Measurements from ENCODE around the gene SERPINH1.

The SERPINH1 gene

DNA sequence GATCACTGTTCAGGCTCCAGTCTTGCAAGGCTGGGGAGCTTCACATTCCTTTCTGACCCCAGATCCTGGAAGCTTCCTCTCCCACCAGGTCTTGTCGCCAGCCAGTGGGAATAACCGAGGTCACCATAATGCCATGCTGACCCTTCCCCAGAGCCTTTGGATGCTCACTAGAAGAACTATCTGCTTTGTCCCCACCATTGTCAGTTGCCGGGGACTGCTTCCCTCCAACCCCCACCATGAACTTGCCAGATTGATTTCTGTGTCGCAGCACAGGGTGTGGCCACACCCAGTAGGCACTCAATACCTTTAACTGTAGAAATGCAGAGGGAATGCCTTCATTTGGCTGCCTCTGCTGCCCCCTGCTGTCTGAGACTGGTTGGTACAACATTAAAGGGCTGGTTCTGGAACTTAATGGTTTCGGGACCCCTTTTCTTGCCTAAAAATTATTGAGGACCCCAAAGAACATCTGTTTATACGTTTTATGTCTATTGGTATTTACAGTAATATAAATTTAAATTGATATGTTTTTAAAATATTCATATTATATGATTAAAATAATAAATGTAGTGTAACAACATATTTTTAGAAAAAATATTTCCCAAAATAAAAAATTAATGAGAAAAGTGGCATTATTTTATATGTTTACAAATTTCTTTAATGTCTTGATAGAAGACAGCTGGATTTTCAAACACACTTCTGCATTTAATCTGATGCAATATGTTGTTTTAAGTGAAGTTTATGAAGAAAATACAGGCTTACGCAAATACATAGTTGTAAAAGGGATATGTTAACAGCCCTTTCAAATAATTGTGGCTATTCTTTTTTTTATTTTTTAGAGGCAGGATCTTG is 29.6 kb upstream of the SERPINH1 start:
- no peak for DNase-seq (ENCODE audit: low read depth)

DNA sequence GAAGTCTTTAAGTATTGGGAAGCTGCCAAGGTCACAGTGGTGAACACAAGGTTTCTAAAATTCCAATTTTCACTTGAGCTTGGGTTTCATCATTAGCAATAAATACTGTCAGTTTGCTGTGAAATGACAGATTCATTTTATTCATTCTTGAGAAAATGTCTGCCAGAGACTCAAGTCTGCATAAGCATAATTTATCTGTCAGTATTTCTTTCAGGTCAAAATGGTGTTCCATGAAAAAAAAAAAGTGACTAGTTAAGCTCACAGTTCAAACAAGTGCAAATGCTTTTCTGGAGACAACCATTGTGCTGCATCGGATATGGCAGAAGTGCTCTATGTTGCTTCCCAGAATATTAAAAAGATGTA is 28.2 kb upstream of the SERPINH1 start:
- DNase-seq (ENCODE audit: low read depth): no peak

DNA sequence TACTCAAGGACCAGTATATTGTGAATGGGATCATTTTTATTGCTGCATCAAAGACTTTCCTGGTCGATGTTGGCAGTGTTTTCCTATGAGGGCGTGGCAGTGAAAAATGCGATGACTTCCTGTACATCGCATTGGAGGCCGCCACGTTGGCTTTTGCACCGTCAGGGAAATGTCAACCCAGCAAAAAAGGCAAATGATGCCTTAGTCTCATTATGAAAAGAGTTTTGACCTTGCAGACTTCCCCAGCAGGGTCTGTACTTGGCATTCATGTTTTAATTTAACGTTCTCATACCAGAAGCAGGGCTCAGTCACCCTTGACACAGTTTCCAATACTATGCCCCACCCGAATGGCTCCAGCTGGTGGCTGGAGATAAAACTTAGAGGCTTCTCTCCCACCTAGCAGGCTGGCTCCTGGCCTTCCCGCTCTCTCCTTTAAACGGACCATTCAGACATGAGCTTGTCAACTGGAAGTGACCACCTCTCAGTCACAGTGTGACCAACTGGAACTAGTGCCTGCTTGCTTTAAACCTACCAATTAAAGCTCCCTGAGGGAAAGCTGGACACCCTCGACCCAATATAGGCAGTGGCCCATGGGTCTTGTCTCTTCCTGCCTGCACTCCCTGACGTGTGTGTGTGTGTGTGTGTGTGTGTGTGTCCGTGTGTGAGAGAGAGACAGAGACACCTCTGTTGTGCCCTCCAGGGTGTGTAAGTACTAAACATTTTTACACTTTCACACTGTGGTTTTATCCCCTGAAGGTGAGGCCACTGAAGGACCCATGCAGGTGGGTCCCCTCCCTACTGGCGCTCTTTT is 27.6 kb upstream of the SERPINH1 start:
- DNase-seq (ENCODE audit: low read depth): no peak

DNA sequence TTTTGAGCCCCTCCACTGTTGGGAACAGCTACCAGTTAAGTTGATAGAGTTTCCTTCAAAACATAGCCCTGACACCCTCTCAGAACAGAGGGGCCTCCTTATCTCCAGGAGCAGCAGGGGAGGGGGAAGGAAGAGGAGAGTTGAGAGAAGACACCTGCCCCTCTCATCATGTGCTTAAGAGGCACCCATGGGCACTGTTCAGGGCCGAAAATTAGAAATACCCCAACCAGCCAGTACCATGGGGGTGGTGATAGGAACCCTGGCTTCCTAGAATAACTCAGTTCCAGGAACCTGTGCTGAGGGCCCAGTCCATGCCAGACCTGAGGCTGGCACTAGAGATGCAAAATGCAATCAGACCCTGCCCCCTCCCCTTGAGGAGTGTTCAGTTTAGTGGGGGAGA is 27.0 kb upstream of the SERPINH1 start:
- no peak for DNase-seq (ENCODE audit: low read depth)

DNA sequence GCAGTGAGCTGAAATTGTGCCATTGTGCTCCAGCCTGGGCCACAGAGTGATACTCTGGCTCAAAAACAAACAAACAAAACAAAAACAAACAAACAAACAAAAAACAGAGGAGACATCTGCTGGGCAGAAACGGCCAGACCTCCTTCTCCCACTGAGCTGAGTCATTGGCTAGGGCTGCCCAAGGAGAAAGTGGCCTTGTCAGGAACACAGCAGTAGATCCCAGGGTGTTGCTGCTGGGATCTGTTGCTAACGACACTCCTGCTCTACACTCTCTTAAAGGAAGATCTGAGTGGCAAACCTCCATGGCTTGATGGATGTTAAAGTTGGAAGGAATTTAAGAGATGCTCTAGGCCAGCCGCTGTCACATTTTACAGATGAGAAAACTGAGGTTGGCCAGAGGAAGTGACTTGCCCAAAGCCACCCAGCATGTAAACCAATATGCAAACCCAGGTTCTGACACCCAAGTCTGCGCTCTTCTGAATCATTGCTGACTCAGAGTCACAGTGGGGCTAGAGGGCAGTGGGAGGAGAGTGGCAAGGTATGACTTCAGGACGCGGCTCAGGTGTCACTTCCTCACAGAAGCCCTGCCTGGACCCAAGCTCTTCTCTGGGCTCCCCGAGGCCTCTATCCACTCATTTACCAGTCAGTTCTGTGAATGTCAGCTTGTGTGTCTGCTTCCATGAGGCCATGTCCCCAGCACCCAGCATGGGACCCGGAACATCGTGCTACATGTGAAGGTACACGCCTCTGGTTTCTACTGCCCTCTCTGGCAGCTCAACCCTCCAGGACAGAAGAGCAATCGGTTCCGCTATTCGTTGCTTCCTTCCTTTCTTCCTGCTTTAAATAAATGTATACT is 25.0 kb upstream of the SERPINH1 start:
- no peak for DNase-seq (ENCODE audit: low read depth)

DNA sequence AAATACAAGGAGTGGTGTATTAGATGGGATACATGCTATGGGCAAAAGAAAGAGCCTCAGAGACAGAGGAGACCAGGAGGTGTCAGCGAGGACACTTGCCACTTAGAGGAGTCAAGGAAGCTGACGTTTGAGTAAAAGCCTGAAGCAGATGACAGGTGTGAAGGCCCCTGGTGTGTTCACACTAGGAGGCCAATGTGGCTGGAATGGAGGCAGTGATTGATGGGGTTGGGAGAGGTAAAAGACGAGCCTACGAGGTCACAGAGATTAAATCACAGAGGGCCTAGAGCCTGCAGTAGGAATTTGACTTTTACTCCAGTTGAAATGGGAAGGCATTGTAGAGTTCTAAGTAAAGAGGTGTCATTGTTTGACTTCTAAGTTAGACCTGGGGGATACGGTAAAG is 24.3 kb upstream of the SERPINH1 start:
- DNase-seq (ENCODE audit: low read depth): no peak

DNA sequence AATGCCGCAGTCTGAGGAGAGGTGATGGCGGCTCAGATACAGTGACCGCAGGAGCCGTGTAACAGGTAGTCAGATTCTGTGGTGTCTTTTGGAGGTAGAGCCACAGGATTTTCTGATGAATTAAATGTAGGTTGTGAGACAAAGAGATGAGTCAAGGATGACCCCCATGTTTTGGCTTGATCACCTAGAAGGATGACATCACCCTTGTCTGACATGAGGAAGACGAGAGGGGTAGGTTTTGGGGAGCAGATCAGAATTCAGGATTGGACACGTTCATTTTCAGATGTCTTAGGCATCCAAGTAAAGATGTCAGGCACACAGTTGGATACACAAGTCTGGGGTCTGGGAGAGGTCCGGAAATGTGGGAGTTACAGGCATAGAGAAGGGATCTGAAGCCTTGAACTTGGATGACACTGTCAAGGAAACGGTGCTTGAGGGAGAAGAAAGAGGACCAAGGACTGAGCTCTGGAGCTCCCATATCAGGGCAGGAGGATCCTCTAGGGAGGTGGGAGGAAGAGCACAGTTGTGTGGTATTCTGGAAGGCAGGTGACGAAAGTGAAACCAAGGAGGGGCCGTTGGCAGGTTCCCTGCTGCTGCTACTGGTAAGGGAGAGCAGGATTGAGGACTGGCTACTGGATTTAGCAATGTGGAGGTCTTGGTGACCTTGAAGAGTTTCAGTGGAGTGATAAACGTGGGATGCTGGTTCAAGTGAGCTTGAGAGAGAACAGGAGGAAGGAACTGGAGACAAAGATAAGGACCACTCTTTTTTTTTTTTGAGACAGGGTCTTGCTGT is 23.7 kb upstream of the SERPINH1 start:
- DNase-seq (ENCODE audit: low read depth): no peak

DNA sequence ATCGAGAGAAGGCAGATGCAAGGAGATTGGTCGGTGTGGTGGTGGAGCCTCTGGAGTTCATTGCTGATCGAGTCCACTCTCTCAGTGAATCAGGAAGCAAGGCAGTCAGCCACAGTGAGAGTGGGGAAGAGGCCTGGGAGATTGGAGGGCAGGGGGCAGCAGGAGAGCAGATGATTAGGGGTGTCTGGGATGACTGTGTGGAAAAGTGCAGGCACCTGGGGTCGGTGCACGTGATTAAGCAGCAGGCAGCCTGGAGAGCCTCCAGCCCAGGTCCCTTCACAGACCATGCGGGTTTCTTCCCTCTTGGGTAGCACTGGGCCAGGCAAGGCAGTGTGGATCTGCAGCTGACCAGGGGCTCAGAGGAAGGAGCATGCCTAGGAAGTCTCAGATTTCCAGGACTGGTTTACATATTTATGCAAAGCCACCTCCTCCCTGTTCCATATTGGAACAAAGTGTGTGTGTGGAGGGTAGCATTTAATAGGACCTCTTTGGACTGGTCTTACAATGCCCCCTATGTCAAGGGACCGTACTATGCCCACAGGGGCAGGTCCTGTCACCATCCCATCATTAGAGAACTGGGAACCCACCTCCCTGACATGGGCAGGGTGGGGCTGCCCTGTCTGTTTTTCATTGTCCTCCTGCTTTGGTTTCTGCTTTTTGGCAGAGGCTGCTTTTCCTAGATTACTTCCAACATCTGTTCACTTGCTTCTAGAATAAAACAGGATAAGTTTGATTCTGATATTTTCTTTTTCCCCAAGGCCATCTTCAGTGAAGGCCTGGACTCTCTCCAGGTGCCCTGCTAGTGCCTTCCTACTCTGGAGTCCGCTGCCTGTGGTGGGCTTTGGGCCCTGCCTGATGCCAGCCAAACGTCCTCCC is 22.4 kb upstream of the SERPINH1 start:
- no peak for DNase-seq (ENCODE audit: low read depth)

DNA sequence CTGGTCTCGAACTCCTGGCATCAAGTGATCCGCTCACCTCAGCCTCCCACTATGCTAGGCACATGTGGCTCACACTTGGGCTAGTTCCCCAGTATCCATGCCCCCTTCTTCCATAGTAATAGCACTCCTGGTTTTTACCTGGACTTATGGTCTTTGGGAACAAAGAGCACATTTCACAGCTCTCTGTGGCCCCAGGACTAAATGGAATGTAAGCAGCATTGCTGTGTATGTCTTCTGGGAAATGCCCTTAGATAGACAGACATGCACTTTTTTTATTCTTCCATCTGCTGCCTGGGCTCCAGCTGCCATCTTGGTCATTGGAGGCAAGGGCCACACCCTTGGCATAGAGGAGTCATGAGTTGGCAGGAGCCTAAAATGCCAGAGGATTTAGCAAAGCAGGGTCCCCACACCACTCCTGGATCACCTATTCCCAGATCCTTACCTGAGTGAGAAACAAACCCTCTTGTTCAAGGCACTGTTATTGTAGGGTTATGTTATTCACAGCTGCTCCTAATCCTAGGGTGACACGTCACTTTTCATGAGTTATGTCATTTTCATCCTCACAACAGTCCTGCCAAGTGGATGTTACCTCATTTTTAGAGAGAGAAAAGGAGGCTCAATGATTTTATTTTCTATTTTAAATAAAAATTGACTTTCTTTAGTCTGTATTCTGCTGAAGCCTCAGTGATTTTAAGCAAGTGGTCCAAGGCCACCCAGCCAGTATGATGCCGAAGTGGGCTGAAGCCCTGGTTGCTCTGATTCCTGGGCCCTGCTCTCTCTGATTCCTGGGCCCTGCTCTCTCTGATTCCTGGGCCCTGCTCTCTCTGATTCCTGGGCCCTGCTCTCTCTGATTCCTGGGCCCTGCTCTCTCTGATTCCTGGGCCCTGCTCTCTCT is 20.6 kb upstream of the SERPINH1 start:
- no peak for DNase-seq (ENCODE audit: low read depth)

DNA sequence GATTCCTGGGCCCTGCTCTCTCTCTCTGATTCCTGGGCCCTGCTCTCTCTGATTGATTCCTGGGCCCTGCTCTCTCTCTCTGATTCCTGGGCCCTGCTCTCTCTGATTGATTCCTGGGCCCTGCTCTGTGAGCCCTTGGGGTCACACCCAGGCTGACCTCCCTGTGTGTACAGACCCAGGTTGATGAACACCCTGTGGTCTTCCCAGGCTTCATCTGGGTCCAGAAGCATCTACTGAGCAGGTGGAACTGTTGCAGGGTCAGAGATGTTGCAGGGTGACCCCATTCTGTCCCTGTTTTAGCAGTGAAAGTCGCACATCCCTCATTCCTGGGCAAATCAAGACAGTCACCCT is 20.0 kb upstream of the SERPINH1 start:
- no peak for DNase-seq (ENCODE audit: low read depth)

DNA sequence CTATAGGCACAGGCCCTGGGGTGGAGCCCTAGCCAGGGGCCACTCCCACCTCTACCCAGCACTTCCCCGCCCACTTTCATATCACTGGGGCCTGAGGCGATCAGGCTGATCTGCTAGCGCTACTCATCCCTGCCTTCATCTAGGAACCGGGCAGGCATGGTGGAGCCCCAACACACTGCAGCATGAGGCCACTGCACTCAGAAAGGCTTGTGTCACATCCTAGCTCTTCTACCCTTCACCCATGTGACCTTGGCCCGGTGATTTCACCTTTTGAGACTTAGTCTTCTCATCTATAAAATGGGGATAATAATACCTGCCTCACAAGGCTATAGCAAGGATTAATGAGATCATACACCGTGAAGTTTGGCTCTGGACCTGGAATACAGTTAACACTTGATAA is 18.2 kb upstream of the SERPINH1 start:
- DNase-seq (ENCODE audit: low read depth): no peak

DNA sequence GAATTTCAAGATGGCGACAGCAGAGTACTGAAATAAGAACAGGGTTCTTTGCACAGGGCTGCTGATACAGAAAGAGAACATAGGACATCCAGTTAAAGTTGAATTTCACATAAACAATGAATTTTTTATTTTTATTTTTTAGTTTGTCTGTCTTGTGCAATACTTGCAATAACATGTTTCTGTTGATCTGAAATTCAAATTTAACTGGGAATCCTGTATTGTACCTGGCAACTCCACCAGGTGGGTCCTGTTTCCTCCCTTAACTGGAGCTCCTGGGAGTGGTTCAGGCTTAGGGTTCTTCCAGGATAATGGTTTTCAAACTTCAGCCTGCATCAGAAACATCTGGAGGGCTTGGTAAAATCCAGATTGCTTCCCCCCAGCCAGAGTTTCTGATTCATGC is 14.9 kb upstream of the SERPINH1 start:
- no peak for DNase-seq (ENCODE audit: low read depth)

DNA sequence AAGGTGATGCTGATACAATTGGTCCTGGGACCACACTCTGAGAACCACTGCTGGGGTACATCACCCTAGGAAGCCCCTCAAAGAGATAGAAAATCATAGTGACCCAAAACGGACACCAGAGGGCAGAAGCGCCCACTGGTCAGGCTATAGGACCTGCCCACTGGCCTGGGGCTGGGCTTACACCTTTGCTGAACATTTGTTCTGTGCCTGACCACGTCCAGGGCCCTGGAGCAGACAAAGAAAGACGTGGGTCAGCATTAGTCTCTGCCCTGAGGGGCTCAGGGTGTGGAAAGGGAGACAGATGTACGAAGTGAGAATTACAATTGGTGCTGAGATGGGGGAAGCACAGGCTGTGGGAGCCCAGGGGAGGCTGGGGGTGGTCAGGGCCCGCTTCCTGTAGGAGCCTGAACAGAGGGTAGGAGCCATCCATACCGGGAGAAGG is 14.4 kb upstream of the SERPINH1 start:
- DNase-seq (ENCODE audit: low read depth): peak; percentile 46

DNA sequence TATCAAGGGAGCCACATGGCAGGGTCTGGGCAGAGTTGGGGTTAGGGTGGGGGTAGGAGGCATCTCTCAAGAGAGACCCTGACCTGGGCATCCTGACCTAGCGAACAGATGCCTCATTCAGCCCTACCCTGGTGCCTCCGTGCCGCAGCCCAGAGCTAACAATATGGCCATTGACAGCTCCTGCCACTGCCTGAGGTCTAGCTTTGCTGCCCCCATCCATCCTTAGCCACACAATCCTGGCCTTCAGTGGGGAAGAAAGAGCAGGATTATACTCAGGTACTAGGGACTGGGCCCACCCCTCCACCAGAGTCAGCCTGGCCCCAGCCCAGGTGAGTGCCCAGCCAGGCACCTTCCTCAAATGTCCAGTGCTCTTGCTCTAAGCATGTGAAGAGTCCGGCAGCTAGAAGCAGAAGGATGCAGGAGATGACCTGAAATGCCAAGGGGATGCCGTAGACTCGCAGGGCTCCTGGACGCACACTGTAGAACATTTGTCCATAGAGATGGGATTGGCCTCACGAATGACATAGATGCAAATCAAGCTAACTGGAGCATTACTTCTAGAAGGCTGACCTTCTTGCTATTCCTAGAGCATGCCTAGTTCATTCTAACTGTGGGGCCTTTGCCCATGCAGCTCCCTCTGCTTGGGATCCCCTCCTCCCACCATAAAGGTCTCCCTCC is 13.3 kb upstream of the SERPINH1 start:
- DNase-seq (ENCODE audit: low read depth): no peak

DNA sequence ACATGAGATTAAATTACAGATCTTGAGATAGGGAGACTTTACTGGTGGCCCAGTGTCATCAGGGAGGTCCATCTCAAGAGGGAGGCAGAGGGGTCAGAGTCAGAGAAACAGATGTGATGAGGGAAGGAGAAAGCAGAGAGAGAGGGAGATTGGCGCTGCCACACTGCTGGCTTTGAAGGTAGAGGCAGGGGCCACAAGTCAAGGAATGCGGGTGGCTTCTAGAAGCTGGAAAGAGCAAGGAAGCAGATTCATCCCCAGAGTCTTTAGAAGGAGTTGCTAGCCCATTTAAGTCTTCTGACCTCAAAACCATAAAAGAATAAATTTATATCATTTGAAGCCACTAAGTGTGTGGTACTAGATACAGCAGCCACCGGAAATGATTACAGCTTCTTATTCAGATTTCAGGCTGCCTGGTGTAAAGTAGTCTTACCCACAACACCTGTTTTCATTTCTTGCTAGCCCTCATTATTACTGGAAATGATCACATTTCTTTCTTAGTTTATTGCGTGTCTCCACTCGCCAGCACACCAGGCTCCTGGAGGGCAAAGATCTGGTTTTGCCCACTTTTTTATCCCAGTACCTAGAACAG is 12.6 kb upstream of the SERPINH1 start:
- DNase-seq (ENCODE audit: low read depth): no peak

DNA sequence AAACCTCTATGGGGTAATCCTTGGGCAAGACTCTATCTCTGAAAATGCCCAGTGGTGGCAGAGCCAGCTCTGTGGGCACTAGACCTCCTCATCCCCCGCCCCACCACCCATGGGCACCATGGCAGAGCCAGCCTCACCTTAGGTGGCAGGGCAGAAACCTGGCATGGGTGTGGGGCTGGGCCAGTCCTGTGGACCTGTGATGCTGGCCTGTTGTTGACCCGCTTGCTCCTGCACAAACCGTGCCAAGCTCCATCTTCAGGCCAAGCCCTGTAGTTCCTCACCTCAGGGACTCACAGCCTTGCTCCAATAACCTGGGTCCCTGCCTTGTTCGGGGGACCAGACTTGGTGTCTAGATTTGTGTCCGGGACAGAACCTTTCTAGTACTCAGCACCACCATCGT is 8.9 kb upstream of the SERPINH1 start:
- no peak for DNase-seq (ENCODE audit: low read depth)

DNA sequence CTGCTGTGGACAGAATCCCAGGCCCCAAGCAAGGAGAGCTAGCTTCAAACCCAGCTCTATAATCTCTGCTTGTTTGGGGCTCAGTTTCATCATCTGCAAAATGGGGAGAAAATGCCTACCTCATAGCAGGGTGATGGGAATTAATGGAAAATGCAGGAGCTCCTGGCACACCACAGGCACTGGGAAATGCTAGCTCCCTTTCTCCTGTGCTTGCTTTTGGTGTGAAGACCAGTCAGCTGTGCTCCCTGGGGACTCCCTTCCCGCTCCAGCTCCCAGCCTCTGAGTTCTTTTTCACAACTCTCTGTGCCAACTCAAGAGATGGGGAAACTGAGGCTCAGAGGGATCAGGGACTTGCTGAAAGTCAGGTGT is 8.2 kb upstream of the SERPINH1 start:
- no peak for DNase-seq (ENCODE audit: low read depth)

DNA sequence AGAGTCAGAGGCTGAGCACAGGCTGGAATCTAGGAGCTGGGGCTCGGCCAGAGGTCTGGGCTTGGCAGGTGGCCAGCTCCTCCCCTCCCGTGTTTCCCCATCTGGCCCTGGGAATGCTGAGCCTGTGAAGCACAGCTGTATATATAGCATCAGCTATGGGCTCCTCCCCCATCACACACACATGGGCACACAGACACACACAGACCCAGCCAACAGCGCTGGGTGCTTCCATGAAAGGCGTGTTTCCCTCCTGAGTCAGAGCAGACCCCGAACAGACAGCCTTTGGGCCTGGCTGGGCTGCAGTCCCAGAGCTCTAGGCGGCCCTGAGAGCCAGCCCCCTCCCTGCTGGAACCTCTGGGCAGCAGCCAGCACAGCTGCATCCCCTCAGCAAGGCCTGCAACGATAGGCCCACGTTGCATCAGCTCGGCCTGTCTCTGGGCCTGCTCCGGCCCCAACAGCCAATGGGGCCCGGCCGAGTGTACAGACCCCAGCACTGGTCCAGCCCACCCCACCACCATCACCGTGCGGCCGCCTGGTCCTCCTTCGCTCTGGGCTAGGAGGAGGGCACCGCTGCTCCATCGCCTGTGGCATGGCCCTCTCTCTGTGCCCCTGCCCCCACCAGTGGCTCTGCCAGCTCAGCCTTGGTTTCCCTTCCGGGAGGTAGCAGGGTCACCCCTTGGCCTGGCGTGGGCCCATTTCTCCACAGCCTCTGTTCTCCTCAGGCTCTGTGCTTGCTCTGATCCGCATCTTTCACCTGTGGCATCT is 7.6 kb upstream of the SERPINH1 start:
- peak; percentile 100 for DNase-seq (ENCODE audit: low read depth)
